SK-N-DZ (cell line): Measurements from ENCODE around the gene GGA2. TPM values are rescaled to one million over a fixed set of nuclear protein-coding genes. Genes with fewer than 3 reads are reported as not detected.
A peak's percentile ranks its signal among the peaks of the same experiment; 100 is the strongest.
"Not testable (repeated sequence)": the region's sequence is repeated elsewhere in the genome, so short reads cannot be mapped to it uniquely, and the experiment has no call there.

Experiments
- DNase-seq: peaks from one replicate; pipeline ENCODE4 v3.0.0-alpha.2; 2015; ENCODE audit warnings: low spot score
- polyA plus RNA-seq, 2 experiments: library from polyadenylated mRNA; depleted of rRNA; stranded (reverse); fragments of >200 nt; gene quantifications; 2 replicates each; pipeline ENCODE4 v1.2.3, GENCODE V29; 2014

The GGA2 gene, protein sequence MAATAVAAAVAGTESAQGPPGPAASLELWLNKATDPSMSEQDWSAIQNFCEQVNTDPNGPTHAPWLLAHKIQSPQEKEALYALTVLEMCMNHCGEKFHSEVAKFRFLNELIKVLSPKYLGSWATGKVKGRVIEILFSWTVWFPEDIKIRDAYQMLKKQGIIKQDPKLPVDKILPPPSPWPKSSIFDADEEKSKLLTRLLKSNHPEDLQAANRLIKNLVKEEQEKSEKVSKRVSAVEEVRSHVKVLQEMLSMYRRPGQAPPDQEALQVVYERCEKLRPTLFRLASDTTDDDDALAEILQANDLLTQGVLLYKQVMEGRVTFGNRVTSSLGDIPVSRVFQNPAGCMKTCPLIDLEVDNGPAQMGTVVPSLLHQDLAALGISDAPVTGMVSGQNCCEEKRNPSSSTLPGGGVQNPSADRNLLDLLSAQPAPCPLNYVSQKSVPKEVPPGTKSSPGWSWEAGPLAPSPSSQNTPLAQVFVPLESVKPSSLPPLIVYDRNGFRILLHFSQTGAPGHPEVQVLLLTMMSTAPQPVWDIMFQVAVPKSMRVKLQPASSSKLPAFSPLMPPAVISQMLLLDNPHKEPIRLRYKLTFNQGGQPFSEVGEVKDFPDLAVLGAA
- polyA plus RNA-seq (2014; cell fraction: cytosol; rRNA removed), result 57.7 and 67.8 TPM in 2 replicates
- 104 and 144 TPM in 2 replicates for polyA plus RNA-seq (2014; cell fraction: nucleus; rRNA removed)

DNA sequence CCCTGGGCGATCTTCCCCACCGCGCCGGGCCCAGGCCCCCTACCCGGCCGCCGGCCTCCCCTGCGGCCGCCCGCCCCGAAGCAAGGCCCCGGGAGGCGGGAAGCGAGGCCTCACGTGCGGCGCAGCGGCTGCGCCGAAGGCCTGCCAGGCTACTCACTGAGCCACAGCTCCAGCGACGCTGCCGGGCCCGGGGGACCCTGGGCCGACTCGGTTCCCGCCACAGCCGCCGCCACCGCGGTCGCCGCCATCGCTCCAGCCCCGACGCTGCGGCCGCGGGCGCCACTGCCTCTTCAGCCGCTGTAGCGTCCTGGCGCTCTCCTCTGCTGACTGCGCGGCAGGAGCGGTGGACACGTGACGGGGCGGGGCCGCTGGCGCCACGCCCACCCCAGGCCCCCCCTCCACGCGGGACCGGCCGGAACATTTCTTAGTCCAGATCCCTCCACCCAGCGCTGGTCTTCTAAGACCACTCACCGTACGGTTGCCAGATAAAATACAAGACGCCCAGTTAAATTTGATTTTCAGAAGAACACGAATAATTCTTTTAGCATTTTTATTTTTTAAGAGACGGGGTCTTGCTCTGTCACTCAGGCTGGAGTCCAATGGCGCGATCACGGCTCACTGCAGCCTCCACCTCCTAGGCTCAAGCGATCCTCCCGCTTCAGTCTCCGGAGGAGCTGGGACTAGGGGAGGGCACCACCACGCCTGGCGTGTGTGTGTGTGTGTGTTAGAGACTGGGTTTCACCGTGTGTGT is at the start of gene GGA2:
Gene GGA2, minus strand, starts transcription at position 331 of the 751 bp plus-strand sequence. Its CDS starts 83 bp downstream, at position 248.
- peak; percentile 80 for DNase-seq

DNA sequence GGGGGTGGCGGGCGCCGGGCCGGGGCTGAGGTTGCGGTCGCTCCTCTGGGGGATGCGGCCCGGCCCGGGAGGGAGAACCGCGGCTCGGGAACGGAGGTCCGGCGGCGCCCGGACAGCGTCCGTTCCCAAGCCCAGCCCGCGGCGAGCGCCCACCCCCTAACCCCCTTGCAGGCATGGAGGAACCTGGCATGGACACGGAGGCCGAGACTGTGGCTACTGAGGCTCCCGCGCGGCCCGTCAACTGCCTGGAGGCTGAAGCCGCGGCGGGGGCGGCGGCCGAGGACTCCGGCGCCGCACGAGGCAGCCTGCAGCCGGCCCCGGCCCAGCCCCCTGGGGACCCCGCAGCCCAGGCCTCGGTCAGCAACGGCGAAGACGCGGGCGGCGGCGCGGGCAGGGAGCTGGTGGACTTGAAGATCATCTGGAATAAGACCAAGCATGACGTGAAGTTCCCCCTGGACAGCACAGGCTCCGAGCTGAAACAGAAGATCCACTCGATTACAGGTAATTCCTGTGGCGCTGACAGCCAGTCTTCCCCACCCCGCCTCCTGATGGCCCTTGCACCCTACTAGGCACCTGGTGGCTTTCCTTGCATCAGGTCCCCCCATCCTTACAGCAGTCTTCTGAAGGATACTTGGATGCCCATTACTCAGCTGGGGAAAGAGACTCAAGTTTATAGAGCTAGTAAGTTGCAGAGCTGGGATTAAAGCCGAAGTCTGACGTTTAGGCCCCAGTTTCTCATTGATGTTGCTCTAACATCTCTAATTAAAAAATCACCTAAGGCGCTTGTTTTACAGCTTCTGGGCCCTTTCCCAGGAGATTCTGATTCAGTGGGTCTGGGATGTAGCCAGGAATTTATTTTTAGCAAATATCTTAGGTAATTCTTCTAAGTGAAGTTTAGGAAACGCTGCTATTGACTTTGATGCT is 47.7 kb upstream of the GGA2 start:
- no peak for DNase-seq

DNA sequence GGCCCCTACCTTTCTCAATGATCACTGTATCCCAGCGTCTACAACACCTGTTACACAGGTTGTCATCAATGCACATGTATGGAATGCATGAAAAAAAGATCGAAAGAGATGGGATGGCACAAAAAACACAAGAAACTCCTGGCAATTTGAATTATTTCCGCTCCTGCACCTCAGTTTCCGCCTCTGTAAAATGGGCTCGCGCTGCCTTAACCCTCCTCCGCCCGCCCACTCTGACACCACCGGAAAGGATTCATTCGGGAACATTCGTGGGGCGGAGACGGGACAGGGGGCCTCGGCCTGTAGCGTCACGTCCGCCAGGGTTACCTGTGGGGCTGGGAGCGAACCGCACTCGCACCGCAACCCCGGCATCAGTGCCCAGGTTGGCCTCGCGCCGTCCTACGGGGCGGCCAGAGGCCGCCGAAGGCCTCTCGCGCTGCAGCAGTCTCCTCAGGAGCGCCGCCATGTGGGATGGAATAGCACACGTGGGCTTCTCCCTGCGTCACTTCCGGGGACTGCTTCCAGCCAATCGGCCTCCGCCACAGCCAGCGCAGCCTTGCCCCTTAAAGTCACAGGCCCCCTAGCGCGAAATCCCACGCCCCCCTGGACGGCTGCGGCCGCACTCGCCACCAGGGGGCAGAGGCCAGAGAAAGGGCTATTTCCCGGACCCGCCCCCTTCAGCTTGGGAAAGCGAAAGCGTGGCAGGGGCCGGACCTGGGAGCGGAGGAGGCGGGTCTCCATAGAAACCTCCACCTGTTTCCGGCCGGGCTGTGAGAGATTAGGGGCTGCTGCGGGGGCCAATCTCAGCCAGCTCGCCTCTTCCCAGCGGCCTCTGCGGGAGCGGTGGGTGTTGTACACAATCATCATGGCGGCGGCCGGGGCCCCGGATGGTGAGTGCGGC is 46.8 kb upstream of the GGA2 start, which contains the start of the genes EARS2 and UBFD1:
Gene EARS2, minus strand, starts transcription at position 470 of the 898 bp plus-strand sequence. Its CDS starts 7 bp downstream, at position 463.
Gene UBFD1, plus strand, starts transcription at position 847 of the 898 bp plus-strand sequence. Its CDS starts 16 bp downstream, at position 863.
- peak; percentile 99 for DNase-seq

DNA sequence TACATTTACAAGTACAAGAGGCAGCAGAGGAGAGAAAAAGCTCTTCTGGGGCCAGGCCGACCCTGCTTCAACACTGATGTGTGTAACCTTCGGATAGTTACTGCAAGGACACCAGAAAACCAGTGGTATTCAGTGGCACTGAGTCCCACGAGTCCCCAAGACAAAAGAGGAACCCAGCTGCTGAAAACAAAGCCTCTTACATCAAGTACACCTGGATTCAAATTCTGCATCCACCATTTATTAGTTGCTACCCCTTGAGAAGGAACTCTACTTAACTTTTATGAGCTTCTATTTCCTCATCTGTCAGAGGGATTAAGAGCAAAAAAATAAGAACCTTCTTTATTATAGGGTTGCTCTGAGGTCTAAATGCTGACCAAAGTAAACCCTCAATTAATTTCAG is 44.2 kb upstream of the GGA2 start:
- DNase-seq, result no peak

DNA sequence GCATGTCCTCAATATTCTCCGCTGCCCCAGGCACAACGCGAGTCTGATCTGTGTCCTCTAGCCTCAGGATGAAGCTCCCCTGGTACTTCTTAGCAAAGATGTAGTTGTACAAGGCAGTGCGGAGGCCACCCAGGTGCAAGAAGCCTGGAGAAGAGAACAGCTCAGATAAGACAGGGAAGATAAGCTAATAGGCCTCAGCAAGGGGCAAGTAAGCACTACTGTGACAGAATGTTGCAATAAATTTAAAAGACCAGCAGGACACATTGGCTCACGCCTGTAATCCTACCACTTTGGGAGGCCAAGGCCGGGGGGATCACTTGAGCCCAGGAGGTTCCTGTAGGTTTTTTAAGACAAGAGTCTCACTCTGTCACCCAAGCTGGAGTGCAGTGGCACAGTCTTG is 41.9 kb upstream of the GGA2 start:
- DNase-seq, result no peak

DNA sequence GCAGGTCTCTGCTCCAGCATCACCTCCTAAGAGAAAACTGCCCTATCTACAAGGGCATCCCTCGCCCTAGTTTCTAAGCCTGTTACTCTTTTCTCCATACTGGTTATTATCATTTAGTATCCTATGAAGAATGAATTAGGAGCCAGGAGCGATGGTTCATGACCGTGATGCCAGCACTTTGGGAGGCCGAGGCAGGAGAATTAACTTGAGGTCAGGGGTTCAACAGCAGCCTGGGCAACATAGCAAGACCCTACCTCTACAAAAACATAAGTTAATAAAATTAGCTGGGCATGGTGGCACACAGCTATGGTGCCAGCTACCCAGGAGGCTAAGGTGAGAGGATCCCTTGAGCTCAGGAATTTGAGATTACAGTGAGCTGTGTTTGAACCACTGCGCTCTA is 39.6 kb upstream of the GGA2 start:
- DNase-seq, result no peak

DNA sequence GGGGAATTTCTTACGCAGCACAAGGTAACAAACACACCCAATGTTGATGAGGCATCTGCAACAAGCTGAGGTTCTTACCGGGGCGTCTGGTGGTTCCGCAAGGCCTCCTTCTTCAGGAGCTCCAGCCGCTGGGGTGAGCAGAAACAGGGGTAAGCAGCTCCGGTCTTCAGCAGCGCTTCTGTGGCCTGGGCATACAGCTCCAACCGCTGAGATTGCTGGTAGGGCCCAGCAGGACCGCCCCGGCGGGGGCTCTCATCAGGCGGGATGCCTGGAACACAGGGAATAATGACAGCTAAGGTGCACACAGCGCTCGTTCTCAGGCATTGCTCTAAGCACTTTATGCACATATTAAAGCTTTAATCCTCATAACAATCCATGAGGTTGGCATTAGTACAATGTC is 34.1 kb upstream of the GGA2 start:
- no peak for DNase-seq

DNA sequence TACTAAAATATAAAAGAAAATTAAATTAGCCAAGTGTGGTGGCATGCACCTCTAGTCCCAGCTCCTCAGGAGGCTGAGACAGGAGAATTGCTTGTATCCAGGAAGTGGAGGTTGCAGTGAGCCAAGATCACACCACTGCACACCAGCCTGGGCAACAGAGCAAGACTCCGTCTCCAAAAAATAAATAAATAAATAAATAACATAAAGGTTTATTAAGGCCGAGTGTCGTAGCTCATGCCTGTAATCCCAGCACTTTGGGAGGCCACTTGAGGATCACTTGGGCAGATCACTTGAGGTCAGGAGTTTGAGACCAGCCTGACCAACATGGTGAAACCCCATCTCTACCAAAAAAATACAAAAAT is 30.5 kb upstream of the GGA2 start:
- not testable (repeated sequence) for DNase-seq

DNA sequence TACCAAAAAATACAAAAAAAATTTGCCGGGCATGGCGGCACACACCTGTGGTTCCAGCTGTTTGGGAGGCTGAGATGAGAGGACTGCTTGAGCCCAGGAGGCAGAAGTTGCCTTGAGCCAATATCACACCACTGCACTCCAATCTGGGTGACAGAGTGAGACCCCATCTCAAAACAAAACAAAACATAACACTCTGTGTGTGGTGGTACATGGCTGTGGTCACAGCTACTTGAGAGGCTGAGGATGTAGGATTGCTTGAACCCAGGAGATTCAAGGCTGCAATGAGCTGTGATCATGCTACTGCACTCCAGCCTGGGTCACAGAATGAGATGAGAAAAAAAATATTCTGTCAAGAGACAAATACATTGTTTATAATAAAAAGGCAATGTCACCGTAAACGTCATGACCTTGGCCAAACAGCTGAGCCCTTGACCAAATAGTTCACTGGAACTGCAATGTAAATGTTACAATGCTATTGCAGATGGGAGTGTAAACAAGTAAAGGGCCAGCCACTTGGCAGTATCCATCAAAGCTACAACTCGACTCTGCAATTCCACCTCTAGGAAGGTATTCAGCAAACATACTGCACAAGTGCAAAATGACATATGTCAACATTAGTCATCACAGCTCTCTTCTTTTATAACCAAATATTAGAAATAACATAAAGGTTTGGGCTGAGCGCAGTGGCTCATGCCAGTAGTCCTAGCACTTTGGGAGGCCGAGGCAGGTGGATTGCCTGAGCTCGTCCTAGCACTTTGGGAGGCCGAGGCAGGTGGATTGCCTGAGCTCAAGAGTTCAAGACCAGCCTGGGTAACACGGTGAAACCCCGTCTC is 29.9 kb upstream of the GGA2 start:
- no peak for DNase-seq

DNA sequence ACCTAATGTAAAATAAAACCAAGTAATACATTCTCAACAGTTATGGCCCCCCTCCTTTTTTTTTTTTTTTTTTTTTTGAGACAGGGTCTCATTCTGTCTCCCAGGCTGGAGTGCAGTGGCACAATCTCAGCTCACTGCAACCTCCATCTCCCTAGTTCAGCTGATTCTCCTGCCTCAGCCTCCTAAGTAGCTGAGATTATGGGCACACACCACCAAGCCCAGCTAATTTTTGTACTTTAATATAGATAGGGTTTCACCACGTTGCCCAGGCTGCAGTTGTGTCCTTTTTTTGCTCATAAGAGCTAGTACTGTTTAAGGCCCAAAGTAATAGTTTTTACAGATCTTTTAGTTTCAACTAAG is 28.6 kb upstream of the GGA2 start:
- DNase-seq, result no peak

DNA sequence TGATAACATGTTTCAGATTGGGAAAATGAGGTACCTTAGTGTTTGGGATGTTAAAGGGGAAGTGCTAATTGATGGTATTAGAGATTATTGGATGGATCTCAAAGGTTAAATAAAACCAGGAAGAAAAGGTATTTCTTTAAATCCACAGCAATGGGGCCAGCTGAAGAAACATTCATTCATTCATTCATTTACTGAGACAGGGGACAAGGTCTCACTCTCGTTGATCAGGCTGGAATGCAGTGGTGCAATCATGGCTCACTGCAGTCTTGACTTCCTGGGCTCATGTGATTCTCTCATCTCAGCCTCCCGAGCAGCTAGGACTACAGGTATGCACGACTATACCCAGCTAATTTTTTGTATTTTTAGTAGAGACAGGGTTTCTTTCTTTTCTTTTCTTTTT is 27.1 kb upstream of the GGA2 start:
- no peak for DNase-seq

DNA sequence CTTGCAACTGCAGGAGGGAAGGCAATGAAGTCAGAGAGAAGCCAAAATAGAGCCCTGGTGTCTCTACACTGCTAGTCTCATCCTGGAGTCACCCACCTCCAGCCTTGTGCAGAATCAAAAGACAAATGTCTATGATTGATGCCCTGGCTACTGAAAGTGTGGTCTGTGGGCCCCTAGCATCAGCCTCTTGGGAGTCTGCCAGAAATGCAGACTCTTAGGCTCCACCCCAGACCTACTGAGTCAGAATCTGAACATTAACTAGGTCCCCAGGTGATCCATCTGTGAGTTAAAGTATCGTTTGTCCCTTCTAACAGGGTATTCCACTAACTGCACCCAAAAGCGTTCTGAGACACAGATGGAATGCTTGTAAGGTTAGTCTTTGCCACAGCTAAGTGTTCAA is 25.6 kb upstream of the GGA2 start:
- DNase-seq, result no peak

DNA sequence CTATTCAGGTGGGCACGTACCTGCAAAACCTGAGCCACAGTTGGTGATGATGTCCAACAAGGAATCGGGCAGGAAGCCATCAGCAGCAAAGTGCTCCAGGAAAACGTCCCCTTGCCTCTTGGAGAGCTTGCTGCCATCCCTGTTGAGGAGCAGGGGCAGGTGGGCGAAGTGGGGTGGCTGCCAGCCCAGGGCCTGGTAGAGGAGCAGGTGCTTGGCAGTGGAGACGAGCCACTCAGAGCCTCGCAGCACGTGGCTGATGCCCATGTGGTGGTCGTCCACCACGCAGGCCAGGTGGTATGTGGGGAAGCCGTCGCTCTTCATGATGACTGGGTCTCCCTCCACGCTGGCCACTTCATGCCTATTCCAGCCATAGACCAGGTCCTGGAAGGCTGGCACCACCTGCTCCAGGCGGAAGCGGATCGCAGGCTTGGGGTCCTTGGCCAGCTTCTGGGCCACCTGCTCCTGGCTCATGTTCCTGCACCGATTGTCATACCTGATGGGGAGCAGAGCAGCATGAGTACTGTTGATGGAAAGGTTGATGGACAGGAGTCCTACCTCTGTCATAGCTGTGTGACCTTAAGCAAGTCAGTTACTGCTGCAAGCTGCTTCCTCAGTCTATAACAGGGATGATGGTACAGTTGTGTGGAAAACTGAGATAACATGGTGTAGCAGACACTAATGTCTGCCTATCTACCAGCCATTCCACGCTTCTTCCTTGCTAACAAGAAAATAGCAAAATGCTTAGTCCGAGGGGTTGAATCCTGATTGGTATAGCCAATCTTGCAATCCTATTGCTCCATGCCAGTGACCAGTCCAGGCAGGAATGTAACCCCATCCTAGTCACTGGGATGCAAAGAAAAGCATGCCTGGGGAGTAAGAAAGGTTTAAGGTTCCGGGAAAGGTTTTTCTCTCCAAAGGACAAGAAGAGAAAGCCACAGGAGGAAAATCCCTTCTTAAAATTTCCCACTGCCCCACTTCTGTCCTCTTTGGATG is 24.9 kb upstream of the GGA2 start:
- DNase-seq, result no peak

DNA sequence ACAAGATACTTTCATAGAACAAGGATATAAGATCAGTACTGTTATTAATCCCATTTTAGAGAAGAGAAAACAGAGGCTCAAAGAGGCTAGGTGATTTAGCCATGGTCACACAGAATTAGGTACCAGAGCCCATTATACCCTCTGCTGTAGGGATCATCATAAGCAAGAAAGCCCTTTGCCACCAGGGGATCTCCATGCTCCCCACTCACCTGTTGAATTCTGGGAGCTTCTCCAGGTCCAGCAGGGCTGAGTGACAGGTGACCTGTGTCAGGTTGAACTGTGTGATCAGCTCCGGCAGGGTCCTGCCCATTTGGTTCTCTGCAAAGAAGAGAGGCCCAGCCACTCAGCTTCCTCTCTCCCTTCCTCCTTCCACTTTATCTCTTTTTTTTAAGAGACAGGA is 22.2 kb upstream of the GGA2 start:
- no peak for DNase-seq

DNA sequence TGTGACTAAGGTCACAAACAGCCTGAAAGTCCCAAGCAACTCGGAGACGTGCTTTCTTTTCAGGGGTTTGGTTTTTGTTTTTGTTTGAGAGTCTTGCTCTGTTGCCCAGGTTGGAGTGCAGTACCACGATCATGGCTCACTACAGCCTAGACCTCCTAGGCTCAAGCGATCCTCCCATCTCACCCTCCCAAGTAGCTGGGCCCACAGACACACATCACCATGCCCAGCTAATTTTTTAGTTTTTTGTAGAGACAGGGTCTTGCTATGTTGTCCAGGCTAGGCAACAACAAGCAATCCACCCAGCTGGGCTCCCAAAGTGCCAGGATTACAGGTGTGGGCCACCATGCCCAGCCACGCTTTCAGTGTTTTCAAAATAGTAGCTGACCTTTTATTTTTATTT is 19.8 kb upstream of the GGA2 start:
- DNase-seq, result no peak

DNA sequence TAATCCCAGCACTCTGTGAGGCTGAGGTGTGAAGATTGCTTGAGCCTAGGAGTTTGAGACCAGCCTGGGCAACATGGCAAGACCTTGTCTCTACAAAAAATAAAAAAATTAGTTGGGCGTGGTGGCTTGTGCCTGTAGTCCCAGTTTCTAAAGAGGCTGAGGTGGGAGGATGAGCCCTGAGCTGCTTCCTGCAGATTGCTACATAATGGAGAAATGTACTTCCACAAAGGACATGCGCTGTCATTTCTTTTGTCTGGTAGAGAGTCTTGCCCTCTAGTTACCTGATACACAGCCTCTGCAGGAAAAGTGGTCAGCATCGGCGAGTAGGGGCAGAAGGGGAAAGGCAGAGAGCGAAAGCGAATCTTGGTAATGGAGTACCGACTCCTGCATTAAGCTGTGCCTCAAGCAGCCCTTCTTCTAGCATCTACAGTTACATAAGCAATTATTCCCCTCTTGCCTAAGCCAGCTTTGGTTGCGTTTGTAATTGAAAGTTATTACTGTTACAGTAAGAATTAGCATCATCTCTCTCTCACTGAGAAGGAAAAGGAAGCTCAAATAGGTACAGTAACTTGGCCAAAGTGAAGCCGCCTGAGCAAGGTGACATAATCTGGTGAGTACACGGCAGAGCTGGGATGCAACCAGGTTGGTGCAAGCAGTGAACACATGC is 18.5 kb upstream of the GGA2 start:
- DNase-seq, result no peak

DNA sequence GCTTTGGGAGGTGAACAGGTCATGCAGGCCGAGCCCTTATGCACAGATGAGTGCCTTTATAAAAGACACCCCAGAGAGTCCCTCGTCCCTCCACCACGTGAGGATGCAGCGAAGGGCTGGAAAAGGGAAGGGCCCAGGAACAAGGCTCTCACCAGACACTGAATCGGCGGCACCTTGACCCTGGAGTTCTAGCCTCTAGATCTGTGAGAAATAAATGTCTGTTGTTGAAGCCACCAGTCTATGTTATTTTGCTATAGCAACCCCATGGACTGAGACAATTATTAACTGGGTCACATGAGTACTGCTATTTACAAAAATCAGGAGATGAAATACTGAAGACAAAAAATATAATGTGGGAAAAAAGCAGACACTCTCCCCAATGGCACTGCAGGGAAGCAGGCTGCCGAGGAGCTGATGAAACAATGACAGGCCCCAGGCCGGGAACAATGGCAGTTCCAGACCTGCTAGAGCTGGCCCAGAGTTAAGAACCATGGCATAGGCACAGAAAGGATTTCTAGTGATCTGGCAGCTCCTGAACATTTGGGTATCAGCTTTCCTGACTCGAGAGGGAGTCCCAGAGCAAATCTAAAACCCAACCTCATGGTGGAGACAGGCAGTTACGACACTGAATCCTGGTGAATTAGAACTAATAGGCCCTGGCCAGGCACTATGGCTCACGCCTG is 17.8 kb upstream of the GGA2 start:
- DNase-seq, result no peak
